Bronchial epithelial cell (primary cell): ENCODE measurements around the gene ZCCHC24. TPM values are rescaled to one million over a fixed set of nuclear protein-coding genes. Genes with fewer than 3 reads are reported as not detected.
"Not testable (repeated sequence)": the region's sequence is repeated elsewhere in the genome, so short reads cannot be mapped to it uniquely, and the experiment has no call there.

Experiments used
- DNase-seq: peaks from one replicate; pipeline ENCODE4 v3.0.0-alpha.2; 2010; ENCODE audit warnings: low read depth
- FAIRE-seq: peaks from 2 replicates; lab custom pipeline; 2011; peaks lifted over from hg19 to GRCh38; lab: Jason Lieb, UNC
- H3K27me3 ChIP-seq: 2 replicates; pipeline ENCODE4 v1.5.1; 2011; ENCODE audit warnings: low read length; ENCODE audit not compliant: control insufficient read depth, insufficient read depth
- H3K36me3 ChIP-seq: 2 replicates; pipeline ENCODE4 v1.5.1; 2011; ENCODE audit warnings: low read length; ENCODE audit not compliant: control insufficient read depth, insufficient read depth
- H3K4me3 ChIP-seq: 2 replicates; pipeline ENCODE4 v1.5.1; 2011; ENCODE audit warnings: mild to moderate bottlenecking, low read depth, low read length, control low read depth
- total RNA-seq: library from RNA; depleted of rRNA; stranded (reverse); fragments of >200 nt; gene quantifications from 2 replicates; pipeline ENCODE4 v1.2.1, GENCODE V29; 2014
- TF ChIP-seq, protein P1 (sequence below): IDR thresholded peaks from 2 replicates; pipeline ENCODE4 v1.5.1; 2011; ENCODE audit warnings: mild to moderate bottlenecking, moderate library complexity, low read length, control low read depth, inconsistent platforms; ENCODE audit not compliant: insufficient read depth, severe bottlenecking

ZCCHC24 gene
- total RNA-seq, 1 donor from 2014 or later, result 0.53 TPM

GRCh38 chr10:79344502-79345195, 100.8 kb downstream of the ZCCHC24 start:
- FAIRE-seq, result no peak
- no peaks in the 10 kb centered on the region for H3K27me3 ChIP-seq
- no peak for DNase-seq
- no peak overlapping the region for H3K4me3 ChIP-seq
- TF ChIP-seq, protein P1, sequence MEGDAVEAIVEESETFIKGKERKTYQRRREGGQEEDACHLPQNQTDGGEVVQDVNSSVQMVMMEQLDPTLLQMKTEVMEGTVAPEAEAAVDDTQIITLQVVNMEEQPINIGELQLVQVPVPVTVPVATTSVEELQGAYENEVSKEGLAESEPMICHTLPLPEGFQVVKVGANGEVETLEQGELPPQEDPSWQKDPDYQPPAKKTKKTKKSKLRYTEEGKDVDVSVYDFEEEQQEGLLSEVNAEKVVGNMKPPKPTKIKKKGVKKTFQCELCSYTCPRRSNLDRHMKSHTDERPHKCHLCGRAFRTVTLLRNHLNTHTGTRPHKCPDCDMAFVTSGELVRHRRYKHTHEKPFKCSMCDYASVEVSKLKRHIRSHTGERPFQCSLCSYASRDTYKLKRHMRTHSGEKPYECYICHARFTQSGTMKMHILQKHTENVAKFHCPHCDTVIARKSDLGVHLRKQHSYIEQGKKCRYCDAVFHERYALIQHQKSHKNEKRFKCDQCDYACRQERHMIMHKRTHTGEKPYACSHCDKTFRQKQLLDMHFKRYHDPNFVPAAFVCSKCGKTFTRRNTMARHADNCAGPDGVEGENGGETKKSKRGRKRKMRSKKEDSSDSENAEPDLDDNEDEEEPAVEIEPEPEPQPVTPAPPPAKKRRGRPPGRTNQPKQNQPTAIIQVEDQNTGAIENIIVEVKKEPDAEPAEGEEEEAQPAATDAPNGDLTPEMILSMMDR, result no peak
- peaks cover 5% of the 10 kb centered on the region for H3K36me3 ChIP-seq

DNA sequence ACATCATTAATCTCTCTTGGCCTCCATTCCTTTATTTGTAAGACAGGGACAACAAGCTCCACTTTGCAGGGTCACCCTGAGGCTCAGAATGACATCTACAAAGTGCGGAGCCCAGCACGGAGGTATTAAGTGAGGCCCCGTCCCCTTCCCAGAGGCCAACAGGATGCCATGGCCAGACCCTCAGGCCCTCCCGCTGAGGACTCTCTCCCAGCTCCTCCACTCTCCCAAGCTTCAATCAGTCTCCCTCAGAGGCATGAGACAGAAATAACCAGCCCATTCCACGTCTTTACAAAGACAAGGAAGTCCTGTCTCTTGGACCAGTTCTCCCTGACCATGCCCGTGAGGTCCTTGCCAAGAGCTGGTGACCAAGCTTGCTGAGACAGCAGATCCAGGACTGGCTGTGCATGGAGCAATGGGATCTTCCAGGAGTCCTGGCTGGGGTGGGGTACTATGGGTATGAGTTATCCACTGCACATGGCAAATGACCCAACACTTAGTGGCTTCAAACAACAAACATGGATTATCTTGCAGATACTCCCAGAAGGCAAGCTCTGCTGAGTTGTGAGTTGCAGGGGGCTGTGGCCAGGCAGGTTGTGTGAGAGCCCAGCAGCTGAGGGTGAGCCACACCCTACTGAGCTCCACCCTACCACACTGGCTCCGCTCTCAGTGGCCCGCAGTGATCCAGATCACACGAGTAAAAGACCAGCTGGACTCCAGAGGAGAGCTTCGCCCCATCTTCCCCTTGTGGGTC, 102.4 kb downstream of the ZCCHC24 start:
- no peaks in the 10 kb centered on the region for H3K36me3 ChIP-seq
- no peaks in the 10 kb centered on the region for H3K27me3 ChIP-seq
- no peak overlapping the region for H3K4me3 ChIP-seq
- FAIRE-seq, result no peak
- DNase-seq, result no peak
- TF ChIP-seq, protein P1, result no peak

DNA sequence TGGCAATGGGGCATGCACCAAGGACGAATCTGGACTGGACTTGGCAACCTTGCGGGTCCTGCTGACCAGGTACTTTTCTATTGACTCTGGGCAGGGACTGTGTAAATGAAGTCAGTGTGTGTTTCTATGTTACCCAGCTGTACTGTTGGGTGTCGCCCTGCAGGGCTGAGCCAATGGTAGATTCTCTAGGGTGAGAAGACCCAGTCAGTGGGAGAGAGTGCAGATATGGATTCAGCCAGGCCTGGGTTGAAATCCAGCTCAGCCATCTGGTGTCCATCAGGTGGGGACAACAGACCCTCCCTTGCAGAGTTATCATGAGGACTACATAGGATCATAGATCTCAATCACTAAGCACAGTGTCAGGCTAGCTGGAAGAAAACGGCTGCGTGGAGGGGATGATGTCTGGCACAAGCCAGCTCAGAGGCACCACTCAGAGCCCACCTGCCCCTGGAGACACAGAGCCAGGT, 103.1 kb downstream of the ZCCHC24 start:
- FAIRE-seq, result no peak
- no peak for DNase-seq
- TF ChIP-seq, protein P1, result no peak
- Histone ChIP-seq H3K36me3 (no peaks in the 10 kb centered on the region), H3K4me3 (no peak overlapping the region), H3K27me3 (no peaks in the 10 kb centered on the region)

GRCh38 chr10:79340646-79341244, 104.7 kb downstream of the ZCCHC24 start:
- no peaks in the 10 kb centered on the region for H3K27me3 ChIP-seq
- no peak for FAIRE-seq
- no peak for DNase-seq

GRCh38 chr10:79339266-79339665, 106.2 kb downstream of the ZCCHC24 start:
- TF ChIP-seq, protein P1, result no peak
- FAIRE-seq, result no peak
- no peak for DNase-seq
- Histone ChIP-seq H3K36me3 (no peaks in the 10 kb centered on the region), H3K4me3 (no peak overlapping the region), H3K27me3 (no peaks in the 10 kb centered on the region)

More at GRCh38 chr10:79340646-79341244, 104.7 kb downstream of the ZCCHC24 start:
- TF ChIP-seq, protein P1, result no peak
- no peaks in the 10 kb centered on the region for H3K36me3 ChIP-seq
- no peak overlapping the region for H3K4me3 ChIP-seq

DNA sequence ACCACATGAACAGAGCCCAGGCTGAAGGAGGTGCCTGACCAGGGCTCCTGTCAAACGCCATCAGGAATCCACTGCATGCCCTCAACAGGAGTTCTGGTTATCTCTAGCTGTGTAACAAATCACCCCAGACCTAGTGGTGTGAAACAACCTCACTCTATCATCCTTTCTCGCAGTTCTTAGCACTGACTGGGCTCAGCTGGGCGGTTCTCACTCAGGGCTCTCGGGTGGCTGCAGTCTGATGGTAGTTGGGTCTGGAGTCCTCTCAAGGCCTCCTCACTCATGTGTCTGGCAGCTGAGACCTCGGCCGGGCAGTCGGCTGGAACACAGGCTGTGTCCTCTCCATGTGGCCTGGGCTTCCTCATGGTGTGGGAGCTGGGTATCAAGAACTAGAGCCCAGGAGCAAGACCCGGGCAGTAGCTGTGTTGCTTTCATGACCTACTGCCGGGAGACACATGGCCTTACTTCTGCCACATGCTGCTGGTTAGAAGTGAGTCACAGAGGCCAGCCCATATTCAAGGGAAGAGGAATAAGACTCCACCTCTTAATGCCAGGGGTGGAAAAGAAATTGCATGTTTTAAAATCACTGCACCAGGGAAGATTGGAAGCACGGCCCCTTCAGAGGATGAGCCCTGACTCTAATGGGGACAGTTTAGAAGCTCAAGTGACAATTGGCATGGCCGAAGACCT, 107.5 kb downstream of the ZCCHC24 start:
- not testable (repeated sequence) for H3K36me3 ChIP-seq, H3K4me3 ChIP-seq, H3K27me3 ChIP-seq, DNase-seq, FAIRE-seq
